Measurements from ENCODE around the gene ITPR2.

ITPR2 gene

GRCh38 chr12:26630546-26631027, 202.4 kb downstream of the ITPR2 start:
- DNase-seq (ENCODE audit: low spot score): no peak
- H3K9me3 ChIP-seq (ENCODE audit: severe bottlenecking): no peaks in the 10 kb centered on the region
- H3K36me3 ChIP-seq (ENCODE audit: low read depth): no peaks in the 10 kb centered on the region
- no peak for ATAC-seq (ENCODE audit: low read depth)
- no peaks in the 10 kb centered on the region for H3K4me1 ChIP-seq (ENCODE audit: insufficient read depth, poor library complexity, severe bottlenecking)
- H3K27ac ChIP-seq (ENCODE audit: poor library complexity, severe bottlenecking): no peak overlapping the region
- no peak overlapping the region for H3K4me3 ChIP-seq (ENCODE audit: severe bottlenecking)
- H3K27me3 ChIP-seq (ENCODE audit: insufficient read depth, poor library complexity, severe bottlenecking): no peaks in the 10 kb centered on the region
- TF ChIP-seq, protein P1, sequence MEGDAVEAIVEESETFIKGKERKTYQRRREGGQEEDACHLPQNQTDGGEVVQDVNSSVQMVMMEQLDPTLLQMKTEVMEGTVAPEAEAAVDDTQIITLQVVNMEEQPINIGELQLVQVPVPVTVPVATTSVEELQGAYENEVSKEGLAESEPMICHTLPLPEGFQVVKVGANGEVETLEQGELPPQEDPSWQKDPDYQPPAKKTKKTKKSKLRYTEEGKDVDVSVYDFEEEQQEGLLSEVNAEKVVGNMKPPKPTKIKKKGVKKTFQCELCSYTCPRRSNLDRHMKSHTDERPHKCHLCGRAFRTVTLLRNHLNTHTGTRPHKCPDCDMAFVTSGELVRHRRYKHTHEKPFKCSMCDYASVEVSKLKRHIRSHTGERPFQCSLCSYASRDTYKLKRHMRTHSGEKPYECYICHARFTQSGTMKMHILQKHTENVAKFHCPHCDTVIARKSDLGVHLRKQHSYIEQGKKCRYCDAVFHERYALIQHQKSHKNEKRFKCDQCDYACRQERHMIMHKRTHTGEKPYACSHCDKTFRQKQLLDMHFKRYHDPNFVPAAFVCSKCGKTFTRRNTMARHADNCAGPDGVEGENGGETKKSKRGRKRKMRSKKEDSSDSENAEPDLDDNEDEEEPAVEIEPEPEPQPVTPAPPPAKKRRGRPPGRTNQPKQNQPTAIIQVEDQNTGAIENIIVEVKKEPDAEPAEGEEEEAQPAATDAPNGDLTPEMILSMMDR (IDR thresholded peaks at IDR 0.05; ENCODE audit: poor library complexity, severe bottlenecking): no peak

DNA sequence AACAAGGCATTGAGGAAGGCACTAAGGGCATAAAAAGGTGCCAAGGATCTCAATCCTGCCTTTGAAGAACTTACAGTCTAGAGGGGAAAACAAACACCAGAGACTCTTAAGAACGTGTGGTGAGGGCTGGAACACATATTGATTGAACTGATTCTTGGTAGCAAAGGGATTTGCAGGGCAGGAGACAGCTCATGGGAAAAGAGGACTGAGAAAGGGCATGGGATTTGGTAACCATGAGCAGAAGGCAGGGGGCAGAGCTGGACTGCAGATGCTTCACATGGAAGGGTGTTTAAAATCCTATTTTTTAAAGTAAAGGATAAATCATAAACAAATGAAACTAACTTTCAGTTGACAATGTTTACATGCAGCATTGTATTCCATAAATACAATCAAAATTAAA, 203.1 kb downstream of the ITPR2 start:
- Histone ChIP-seq H3K9me3 (ENCODE audit: severe bottlenecking) (no peaks in the 10 kb centered on the region), H3K4me3 (ENCODE audit: severe bottlenecking) (no peak overlapping the region), H3K27ac (ENCODE audit: poor library complexity, severe bottlenecking) (no peak overlapping the region), H3K36me3 (ENCODE audit: low read depth) (no peaks in the 10 kb centered on the region), H3K4me1 (ENCODE audit: insufficient read depth, poor library complexity, severe bottlenecking) (no peaks in the 10 kb centered on the region), H3K27me3 (ENCODE audit: insufficient read depth, poor library complexity, severe bottlenecking) (no peaks in the 10 kb centered on the region)
- TF ChIP-seq, protein P1 (IDR thresholded peaks at IDR 0.05; ENCODE audit: poor library complexity, severe bottlenecking): peak; percentile 6
- DNase-seq (ENCODE audit: low spot score) (no peak), ATAC-seq (ENCODE audit: low read depth) (no peak)

GRCh38 chr12:26628234-26628633, 204.8 kb downstream of the ITPR2 start:
- Histone ChIP-seq H3K27me3 (ENCODE audit: insufficient read depth, poor library complexity, severe bottlenecking) (no peaks in the 10 kb centered on the region), H3K9me3 (ENCODE audit: severe bottlenecking) (no peaks in the 10 kb centered on the region), H3K27ac (ENCODE audit: poor library complexity, severe bottlenecking) (no peak overlapping the region), H3K4me1 (ENCODE audit: insufficient read depth, poor library complexity, severe bottlenecking) (no peaks in the 10 kb centered on the region), H3K36me3 (ENCODE audit: low read depth) (no peaks in the 10 kb centered on the region), H3K4me3 (ENCODE audit: severe bottlenecking) (no peak overlapping the region)
- TF ChIP-seq, protein P1 (IDR thresholded peaks at IDR 0.05; ENCODE audit: poor library complexity, severe bottlenecking): no peak
- ATAC-seq (ENCODE audit: low read depth) (peak; percentile 38; the same call in 1 of the 3 replicates), DNase-seq (ENCODE audit: low spot score) (no peak)

DNA sequence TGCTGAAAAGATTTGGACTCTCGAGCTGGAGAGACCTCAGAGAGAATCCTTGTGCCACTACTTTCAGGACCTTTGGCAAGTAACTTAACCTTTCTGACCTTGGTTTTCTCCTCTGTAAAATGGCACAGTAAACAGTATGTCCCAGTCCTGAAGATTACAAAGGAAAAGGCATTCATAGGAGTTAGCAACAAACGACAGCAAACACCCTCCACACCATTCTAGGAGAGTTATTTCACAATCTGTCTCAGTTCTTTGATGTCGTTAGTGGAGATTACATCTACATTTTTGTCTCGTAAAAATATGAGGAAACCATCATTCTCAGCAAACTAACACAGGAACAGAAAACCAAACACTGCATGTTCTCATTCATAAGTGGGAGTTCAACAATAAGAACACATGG, 205.7 kb downstream of the ITPR2 start:
- Histone ChIP-seq H3K36me3 (ENCODE audit: low read depth) (no peaks in the 10 kb centered on the region), H3K4me1 (ENCODE audit: insufficient read depth, poor library complexity, severe bottlenecking) (no peaks in the 10 kb centered on the region), H3K27me3 (ENCODE audit: insufficient read depth, poor library complexity, severe bottlenecking) (no peaks in the 10 kb centered on the region), H3K4me3 (ENCODE audit: severe bottlenecking) (no peak overlapping the region), H3K27ac (ENCODE audit: poor library complexity, severe bottlenecking) (no peak overlapping the region), H3K9me3 (ENCODE audit: severe bottlenecking) (no peaks in the 10 kb centered on the region)
- no peak for DNase-seq (ENCODE audit: low spot score)
- ATAC-seq (ENCODE audit: low read depth): no peak
- TF ChIP-seq, protein P1 (IDR thresholded peaks at IDR 0.05; ENCODE audit: poor library complexity, severe bottlenecking): no peak

GRCh38 chr12:26623136-26623535, 209.9 kb downstream of the ITPR2 start:
- no peak for DNase-seq (ENCODE audit: low spot score)
- H3K4me3 ChIP-seq (ENCODE audit: severe bottlenecking): no peak overlapping the region
- H3K27ac ChIP-seq (ENCODE audit: poor library complexity, severe bottlenecking): no peak overlapping the region
- H3K36me3 ChIP-seq (ENCODE audit: low read depth): no peaks in the 10 kb centered on the region
- no peaks in the 10 kb centered on the region for H3K4me1 ChIP-seq (ENCODE audit: insufficient read depth, poor library complexity, severe bottlenecking)
- H3K27me3 ChIP-seq (ENCODE audit: insufficient read depth, poor library complexity, severe bottlenecking): no peaks in the 10 kb centered on the region
- TF ChIP-seq, protein P1 (IDR thresholded peaks at IDR 0.05; ENCODE audit: poor library complexity, severe bottlenecking): no peak
- no peaks in the 10 kb centered on the region for H3K9me3 ChIP-seq (ENCODE audit: severe bottlenecking)
- no peak for ATAC-seq (ENCODE audit: low read depth)
